Coronary artery (tissue), 2 donors: Measurements from ENCODE around the gene LYSMD1.

Experiments used
- DNase-seq: peaks from one replicate; pipeline ENCODE4 v3.0.0-alpha.2; 2017; ENCODE audit warnings: low spot score
- H3K27ac ChIP-seq, 2 donors: fragments of 200-600 bp; sonication (generic); one replicate each; pipeline ENCODE4 v1.5.1; 2016 to 2019
- H3K4me3 ChIP-seq: fragments of 200-600 bp; sonication (generic); 2 replicates; pipeline ENCODE4 v1.5.1; 2016; ENCODE audit warnings: mild to moderate bottlenecking, moderate library complexity
- TF ChIP-seq, protein P1 (sequence below): fragments of 200-600 bp; sonication (generic); IDR thresholded peaks from one replicate; pipeline ENCODE4 v1.5.1; 2019; ENCODE audit warnings: antibody characterized with exemption

The LYSMD1 gene

DNA sequence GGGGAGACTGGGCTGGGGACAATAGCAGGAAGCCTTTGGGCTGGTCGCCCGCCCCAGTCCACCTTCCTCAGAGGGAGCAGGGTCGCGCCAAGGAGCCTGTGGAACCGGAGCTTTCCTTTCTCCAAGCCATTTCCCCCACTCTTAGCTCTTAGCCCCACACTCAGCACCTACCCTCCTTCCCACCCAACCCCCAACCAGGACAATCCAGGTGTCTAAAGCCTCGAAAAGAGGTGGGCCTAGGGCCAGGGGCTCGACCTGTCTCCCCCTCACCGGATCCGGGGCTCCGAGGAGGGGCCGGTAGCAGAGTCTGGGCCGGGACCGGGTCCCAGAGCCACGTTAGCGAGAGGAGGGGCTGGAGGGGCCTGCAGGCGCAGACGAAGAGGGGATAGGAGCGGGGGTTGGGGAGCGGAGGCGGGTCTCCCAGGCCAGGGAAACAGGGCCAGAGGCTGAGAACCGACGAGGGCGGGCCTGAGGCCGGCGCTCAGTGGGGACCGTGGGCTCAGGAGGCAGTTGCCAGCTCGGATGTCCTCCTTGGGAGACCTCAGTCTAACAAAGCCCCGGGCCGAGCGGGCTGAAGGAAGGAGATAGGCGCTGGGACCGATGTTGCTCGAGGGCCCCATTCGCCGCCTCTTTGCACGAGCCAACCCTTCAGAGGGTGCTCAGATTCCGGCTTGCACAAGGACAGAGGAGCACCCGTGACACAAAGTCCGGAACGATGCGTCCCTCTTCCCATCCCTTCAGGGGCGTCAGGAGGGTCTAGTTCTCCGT lies 20.2 kb downstream of the LYSMD1 start:
- Histone ChIP-seq H3K27ac (peak overlapping the region; percentile 72 to 74), H3K4me3 (peak overlapping the region; percentile 77)
- TF ChIP-seq, protein P1, sequence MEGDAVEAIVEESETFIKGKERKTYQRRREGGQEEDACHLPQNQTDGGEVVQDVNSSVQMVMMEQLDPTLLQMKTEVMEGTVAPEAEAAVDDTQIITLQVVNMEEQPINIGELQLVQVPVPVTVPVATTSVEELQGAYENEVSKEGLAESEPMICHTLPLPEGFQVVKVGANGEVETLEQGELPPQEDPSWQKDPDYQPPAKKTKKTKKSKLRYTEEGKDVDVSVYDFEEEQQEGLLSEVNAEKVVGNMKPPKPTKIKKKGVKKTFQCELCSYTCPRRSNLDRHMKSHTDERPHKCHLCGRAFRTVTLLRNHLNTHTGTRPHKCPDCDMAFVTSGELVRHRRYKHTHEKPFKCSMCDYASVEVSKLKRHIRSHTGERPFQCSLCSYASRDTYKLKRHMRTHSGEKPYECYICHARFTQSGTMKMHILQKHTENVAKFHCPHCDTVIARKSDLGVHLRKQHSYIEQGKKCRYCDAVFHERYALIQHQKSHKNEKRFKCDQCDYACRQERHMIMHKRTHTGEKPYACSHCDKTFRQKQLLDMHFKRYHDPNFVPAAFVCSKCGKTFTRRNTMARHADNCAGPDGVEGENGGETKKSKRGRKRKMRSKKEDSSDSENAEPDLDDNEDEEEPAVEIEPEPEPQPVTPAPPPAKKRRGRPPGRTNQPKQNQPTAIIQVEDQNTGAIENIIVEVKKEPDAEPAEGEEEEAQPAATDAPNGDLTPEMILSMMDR = no peak
- DNase-seq = no peak

GRCh38 chr1:151144474-151145303 lies 21.0 kb downstream of the LYSMD1 start:
- Histone ChIP-seq H3K27ac (peak overlapping the region; percentile 21 to 74), H3K4me3 (peak overlapping the region; percentile 77)
- TF ChIP-seq, protein P1 = no peak
- DNase-seq = no peak

- no peak overlapping the region for H3K27ac ChIP-seq
- DNase-seq = no peak
- TF ChIP-seq, protein P1 = no peak
- no peak overlapping the region for H3K4me3 ChIP-seq
Observed at GRCh38 chr1:151143986-151144385, 21.7 kb downstream of the LYSMD1 start.

GRCh38 chr1:151143057-151143435 lies 22.7 kb downstream of the LYSMD1 start:
- TF ChIP-seq, protein P1 = no peak
- DNase-seq = no peak
- Histone ChIP-seq H3K27ac (no peak overlapping the region), H3K4me3 (no peak overlapping the region)

DNA sequence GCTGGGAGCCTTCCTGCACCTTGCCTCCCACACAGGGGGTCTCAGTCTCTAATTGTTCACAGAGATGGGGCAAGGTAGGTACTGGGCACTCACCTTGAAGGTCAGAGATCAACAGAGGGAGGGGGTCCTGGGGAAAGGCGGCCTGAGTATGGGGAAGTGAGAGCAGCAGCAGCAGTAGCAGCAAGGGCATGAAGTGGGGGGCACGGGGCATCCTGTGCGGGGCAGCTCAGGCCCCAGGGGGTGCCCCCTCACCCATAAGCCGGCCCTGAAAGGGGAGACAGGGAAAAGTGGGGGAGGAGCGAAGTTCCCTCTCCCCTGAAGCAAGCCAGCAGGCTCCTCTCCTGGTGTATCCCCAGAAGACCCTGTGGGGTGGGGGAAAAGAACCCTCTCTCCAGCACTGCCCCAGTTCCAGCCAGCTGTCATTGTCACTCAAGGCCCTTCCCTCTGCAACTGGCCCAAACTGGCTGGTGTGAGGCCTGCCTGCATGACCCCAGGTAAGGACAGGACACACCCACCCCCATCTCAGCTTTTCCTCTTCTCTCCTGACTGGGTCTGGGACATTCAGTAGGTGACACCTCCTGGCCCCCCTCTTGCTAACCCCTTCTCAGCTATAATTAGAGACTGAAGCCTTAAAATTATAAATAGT lies 23.2 kb downstream of the LYSMD1 start:
- no peak for DNase-seq
- H3K27ac ChIP-seq = no peak overlapping the region
- TF ChIP-seq, protein P1 = no peak
- no peak overlapping the region for H3K4me3 ChIP-seq

DNA sequence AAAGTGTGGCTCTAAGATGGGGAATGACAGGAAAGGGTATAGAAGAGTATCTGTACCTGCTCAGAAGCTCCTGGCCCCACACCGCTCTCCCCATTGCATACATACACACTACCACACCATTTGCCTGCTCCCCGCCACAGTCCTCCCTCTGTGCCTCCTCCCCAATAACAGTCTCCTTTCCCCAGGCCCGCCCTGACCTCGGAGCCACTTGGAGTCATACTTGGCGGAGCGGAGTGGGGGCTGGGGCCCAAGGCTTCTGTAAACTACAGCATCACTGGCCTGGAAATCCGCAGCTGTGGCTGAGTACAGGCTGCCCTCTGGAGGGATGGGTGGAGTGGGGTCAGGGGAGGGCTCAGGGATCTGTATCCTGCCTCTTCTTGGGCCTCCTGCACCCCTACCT lies 27.9 kb downstream of the LYSMD1 start:
- no peak overlapping the region for H3K4me3 ChIP-seq
- DNase-seq = no peak
- TF ChIP-seq, protein P1 = no peak
- no peak overlapping the region for H3K27ac ChIP-seq
